WI38 (cell line): Measurements from ENCODE around the gene MYZAP.

ENCODE experiments used
- H3K4me3 ChIP-seq: 2 replicates; pipeline ENCODE4 v1.5.1; 2011; ENCODE audit warnings: low read depth, mild to moderate bottlenecking, control low read depth, low read length
- CTCF ChIP-seq: IDR thresholded peaks from 2 replicates; pipeline ENCODE4 v1.5.1; 2012; ENCODE audit warnings: low read depth, mild to moderate bottlenecking, control low read depth, low read length

MYZAP gene

GRCh38 chr15:57592426-57592825, 722 bp downstream of the MYZAP start:
- no peak for TF ChIP-seq CTCF
- no peak overlapping the region for H3K4me3 ChIP-seq

GRCh38 chr15:57592836-57593420, 1.2 kb downstream of the MYZAP start:
- H3K4me3 ChIP-seq, result no peak overlapping the region
- no peak for TF ChIP-seq CTCF

DNA sequence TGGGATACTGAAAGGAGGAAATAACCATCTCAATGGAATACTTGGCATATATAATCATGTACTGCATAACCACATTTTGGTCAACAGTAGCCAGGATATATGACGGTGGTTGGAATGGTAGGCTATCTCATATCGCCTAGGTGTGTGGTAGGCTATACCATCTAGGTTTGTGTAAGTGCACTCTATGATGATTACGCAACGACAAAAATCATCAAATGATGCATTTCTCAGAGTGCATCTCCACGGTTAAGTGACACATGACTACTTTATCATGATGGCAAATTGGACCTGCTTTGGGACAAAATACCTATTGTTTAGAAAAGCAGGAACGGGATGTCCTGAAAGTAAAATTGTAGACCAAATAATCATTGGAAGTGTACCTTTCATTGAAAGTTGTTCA, 2.8 kb downstream of the MYZAP start:
- TF ChIP-seq CTCF, result no peak
- no peak overlapping the region for H3K4me3 ChIP-seq

DNA sequence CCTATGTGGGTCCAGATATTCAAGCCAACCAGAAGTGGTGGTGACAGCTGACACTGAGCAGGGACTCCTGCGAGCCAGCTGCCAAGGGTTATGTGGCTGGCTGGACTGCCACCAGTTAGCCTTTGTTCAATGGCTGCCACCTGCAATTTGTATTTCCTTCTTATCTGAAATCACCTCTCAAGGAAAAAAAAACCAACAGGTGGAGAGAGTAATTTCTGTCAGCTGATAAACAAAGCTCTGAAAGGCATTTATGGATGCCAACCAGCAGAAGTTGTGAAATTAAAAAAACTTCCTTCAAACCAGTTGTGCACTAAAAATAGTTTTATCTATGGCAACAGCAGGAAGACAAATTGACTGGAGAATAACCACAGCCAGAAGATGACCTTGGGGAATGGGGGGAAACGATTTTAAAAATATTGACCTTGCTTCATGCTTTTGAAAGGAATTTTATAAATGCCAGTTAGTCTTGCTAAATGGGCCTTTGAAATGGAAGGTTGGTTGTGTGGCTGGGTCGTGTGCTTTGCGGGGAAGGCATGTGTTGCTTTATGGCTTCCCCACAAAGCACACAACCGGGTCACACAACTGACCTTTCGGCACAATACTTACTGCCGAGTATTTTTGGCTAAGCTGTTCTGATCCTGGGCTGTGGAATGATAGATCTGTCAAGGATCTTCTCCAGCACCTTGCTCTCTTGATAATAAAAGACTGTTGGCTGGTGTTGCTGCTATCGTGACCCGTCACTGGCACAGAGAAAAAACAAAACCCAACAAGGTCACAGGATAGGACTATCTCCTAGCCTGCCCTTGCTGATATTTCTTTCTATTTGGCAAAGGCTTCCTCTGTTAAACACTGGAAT, 3.5 kb downstream of the MYZAP start:
- H3K4me3 ChIP-seq, result no peak overlapping the region
- no peak for TF ChIP-seq CTCF

GRCh38 chr15:57596301-57596855, 4.7 kb downstream of the MYZAP start:
- TF ChIP-seq CTCF, result no peak
- H3K4me3 ChIP-seq, result no peak overlapping the region

DNA sequence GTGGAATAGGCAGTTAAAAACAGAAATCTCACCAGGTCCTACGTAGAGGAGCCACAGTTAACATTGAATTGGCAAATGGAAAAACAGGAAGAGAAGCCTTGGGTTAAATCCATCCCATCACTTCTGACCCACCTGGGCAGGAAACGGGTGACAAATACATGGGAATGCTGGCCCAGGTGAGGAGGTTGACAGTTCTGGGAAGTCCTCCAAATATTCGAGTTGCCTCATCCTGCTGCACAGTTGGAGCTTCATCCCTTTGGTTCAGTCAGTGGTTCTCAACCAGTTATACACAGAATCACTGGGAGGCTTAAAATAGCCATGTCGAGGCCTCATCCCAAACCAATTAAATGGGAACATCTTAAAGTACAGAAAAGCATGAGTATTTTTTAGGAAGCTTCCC, 5.3 kb downstream of the MYZAP start:
- no peak for TF ChIP-seq CTCF
- H3K4me3 ChIP-seq, result no peak overlapping the region

DNA sequence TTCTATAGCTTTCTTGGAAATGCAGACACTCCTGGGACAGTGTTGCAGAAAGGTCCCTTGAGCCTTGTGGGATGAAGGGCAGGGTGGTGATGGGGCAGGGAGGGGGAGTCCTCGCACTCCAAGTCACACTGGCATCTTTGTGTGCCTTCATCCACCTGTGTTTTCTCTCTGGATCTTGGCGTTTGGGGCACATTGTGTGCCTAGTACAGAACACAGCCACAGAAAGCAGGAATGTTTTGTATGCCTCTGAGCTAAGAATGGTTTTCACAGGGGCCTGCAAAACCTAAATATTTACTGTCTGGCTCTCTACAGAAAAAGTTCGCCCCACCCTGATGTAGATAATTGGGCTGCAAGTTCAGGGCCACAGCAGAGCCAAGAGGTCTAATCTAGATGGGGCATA, 5.7 kb downstream of the MYZAP start:
- no peak overlapping the region for H3K4me3 ChIP-seq
- TF ChIP-seq CTCF, result no peak
